GM19023 (cell line): ENCODE measurements around the gene IRAK2.
"Not testable (repeated sequence)": the region's sequence is repeated elsewhere in the genome, so short reads cannot be mapped to it uniquely, and the experiment has no call there.

ENCODE experiments used
- ATAC-seq: cut with Tn5 transposase; IDR thresholded peaks from one replicate; pipeline ENCODE4 v1.9.1; 2021; ENCODE audit warnings: mild to moderate bottlenecking, moderate library complexity; ENCODE audit not compliant: unreplicated experiment

IRAK2 gene

DNA sequence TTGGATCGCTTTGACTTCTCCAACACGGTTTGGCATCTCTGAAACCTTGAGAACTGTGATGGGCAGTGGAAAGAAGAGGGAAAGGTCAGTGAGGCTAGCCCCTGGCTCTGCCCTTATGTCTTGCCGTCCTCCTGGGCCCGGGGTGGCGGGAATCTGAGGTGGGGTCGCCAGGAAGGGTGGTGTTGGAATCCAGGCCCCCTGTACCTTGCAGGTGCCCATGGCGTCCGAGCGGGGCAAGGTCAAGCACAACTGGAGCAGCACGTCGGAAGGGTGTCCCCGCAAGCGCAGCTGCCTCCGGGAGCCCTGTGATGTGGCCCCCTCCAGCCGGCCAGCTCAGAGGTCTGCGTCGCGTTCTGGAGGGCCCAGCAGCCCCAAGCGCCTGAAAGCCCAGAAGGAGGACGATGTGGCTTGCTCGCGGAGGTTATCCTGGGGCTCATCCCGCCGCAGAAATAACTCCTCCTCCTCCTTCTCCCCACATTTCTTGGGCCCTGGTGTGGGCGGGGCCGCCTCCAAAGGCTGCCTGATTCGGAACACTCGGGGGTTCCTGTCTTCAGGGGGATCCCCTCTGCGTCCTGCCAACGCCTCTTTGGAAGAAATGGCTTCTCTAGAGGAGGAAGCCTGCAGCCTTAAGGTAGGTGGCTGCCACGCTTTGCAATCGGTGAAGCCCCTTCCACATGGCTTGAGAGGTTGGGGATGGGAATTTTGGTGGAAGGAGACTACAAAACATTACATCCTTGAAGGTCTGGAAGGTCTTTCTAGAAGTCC is 84.4 kb downstream of the IRAK2 start:
- no peak for ATAC-seq

DNA sequence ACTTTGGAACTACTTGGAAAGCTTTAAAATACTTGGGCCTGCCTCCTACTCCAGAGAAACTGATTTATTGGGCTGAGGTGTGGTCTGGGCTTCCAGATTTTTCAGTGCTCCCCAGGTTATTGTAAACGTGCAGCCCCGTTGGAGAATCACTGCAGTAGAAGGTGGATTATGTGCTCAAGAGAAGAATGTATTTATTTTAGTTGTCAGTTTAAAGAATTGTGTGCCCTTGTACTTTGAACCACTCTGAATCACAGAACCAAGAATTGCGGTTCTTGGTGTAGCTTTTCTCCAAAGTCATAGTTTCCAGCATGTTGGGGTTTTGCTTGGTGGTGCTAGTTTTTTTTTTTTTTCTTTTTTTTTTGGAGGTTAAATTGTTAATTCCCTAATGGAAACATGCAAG is 85.1 kb downstream of the IRAK2 start:
- ATAC-seq: no peak

DNA sequence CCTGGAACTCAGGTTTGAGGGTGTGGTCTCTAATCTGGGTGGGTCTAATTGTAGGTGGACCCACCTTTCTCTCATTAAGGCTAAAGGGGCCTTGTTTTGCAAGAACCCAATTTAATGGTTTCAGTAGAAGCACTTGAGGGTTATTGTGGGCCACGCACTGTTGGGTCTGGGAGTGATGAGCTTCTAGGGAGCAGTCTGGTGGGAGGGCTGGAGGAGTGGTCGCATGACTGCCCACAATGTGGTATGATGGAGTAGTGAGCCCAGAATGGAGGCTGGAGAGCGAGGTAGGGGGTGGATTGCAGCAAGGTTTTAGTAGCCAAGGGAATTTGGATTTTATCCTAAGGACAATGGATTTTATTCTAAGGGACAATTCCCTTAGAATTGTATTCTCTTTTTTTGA is 86.3 kb downstream of the IRAK2 start:
- no peak for ATAC-seq

GRCh38 chr3:10253731-10254130 is 89.0 kb downstream of the IRAK2 start:
- ATAC-seq: no peak

GRCh38 chr3:10255835-10256234 is 91.1 kb downstream of the IRAK2 start:
- ATAC-seq: no peak

DNA sequence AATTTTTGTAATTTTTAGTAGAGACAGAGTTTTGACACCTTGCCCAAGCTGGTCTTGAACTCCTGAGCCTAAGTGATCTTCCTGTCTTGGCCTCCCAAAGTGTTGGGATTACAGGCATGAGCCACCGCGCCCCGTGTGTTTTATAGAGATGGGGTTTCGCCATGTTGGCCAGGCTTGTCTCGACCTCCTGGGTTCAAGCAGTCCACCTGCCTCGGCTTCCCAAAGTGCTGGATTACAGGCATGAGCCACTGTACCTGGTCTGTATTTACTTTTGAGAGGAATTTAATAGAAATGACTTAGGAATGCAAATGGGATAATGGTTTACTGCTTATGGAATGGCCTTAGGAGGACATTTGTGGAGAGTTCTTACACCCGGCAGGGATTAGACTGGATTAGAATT is 94.3 kb downstream of the IRAK2 start:
- ATAC-seq: no peak

- ATAC-seq: no peak
These were observed 95.1 kb downstream of the IRAK2 start for GRCh38 chr3:10259798-10260197.

GRCh38 chr3:10260211-10260701 is 95.5 kb downstream of the IRAK2 start:
- no peak for ATAC-seq

- no peak for ATAC-seq
These were observed 97.3 kb downstream of the IRAK2 start for GRCh38 chr3:10262027-10262426.

GRCh38 chr3:10263646-10264363 is 99.1 kb downstream of the IRAK2 start:
- no peak for ATAC-seq

DNA sequence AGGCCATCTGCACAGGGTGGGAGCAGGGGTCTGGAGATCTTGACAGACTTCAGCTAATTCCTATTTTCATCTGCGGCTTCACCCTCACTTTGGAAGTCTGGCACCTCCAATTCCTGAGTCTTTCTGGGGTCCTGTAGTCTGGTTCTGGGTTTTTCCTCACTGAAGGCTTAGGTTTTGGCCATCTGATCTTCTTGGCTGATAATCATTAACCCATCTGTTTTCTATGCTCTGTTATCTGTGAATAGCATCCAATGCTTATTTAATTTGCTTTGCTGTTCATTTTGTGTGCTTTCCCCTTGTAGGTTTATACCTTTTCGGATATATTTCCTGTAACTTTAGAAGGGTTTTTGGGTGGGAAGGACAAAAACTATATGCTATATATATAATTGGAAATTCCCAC is 101.1 kb downstream of the IRAK2 start:
- no peak for ATAC-seq

- not testable (repeated sequence) for ATAC-seq
These were observed 102.2 kb downstream of the IRAK2 start for GRCh38 chr3:10266936-10267335.

DNA sequence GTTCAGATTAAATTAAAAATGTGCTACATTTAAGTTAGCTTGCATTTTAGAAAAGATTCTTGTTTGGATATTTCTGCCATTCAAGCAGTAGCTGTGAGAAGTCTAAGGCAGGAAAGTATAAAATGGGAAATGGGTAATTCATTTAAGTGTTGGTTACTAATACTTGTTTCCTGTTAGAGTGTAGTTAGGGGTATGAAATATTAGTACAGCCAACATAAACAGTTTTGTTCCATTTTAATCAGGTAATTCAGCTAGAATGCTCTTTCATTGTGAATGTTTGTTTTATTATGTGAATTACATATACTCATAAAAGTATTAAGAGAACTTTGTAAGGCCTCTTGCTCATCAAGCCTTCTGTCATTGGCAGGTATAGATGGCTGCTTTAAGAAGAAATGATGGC is 103.4 kb downstream of the IRAK2 start:
- ATAC-seq: no peak

GRCh38 chr3:10268930-10269329 is 104.2 kb downstream of the IRAK2 start:
- no peak for ATAC-seq

GRCh38 chr3:10269443-10269842 is 104.7 kb downstream of the IRAK2 start:
- no peak for ATAC-seq

DNA sequence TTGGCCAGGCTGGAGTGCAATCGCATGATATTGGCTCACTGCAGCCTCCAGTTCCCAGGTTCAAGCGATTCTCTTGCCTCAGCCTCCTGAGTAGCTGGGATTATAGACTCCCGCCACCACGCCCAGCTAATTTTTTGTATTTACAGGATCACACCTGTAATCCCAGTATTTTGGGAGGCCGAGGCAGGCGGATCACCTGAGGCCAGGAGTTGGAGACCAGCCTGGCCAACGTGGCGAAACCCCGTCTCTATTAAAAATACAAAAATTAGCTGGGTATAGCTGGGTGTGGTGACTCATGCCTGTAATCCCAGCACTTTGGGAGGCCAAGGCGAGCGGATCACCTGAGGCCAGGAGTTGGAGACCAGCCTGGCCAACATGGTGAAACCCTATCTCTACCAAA is 107.8 kb downstream of the IRAK2 start:
- ATAC-seq: not testable (repeated sequence)

DNA sequence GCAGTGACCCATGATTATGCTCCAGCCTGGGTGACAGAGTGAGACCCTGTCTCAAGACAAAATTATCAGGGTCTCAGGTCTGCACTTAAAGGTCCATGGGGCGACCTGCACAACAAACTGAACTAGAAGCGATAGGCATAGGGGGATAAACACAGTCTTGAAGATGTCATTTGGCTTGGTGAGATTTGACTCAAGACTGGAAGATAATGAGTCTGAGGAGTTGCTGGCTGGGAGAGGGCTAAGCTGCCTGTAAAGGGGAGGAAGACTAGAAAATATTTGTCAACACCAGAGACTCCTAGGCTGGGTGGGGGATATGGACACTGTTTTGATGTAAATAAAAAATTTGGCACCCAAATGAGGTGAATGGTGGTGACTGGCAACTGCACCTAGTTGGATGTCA is 108.3 kb downstream of the IRAK2 start:
- no peak for ATAC-seq

DNA sequence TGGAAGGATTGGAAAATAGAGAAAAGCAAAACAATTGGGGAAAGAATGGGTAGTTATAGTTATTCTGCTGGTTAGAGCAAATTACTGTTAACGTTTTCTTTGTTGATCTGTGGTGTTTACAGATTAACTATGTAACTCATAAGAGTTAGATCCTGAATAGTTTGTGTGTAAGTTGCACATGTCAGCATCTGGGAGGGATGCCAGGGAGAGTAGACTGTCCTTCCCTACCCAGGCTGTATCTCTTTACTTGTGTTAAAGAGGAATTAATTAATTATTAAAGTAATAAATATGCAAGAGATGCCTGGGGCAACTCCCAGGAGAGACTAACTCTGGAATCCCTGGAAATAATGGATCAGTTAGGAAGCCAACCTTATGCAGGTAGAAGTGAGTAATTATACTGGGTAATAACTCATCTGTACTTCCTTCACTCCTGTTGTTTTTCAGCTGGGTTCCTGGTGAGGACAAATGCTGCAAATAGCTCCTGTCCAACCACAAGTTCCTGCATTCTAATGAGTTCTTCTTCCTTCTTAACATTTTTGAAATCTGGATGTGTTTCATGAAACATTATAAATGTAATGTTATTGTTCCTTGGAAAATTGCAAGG is 109.1 kb downstream of the IRAK2 start:
- no peak for ATAC-seq

DNA sequence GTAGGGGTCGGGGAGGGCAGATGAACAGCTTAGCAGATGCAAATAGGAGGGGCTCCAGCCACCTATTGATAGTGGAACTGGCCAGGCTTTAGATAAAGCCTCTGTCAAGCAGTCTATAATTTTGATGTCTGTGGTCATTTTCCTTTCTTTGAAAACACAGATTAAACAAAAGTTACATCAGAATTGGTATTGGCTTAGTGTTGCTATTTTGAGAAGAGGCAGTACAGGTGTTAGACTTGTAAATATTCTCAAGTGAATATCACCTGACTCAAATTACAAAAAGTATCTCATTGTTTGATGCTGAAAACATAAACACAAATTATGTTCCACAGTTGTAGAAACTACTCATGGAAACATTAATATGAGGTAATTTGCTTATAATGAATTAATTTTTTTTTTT is 109.9 kb downstream of the IRAK2 start:
- ATAC-seq: no peak

DNA sequence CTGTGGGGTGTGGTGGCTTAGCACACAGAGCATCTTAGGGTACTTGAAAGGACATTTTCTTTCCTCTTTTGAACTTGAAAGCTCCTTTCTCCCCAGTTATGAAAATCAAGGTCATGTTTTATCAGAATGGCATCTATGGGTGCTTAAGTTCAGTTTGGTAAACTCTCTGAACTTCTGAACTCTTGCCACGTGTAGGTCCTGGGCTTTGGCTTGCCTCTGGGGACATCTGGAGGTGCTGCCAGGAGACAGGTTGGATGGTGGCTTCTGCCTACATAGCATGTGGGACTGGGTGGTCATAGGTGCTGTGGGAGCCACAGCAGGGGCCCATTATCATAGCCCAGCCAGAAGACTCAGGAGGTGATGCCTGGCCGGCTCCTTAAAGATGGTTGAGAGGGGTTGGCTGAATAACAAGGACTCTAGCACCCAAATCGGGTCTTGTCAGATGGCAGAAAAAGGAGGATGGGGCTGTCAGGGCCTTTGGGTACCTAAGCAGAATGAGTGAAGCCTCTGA is 112.5 kb downstream of the IRAK2 start:
- ATAC-seq: no peak

- no peak for ATAC-seq
These were observed 113.8 kb downstream of the IRAK2 start for GRCh38 chr3:10278501-10278900.
